HepG2 (cell line): ENCODE data around the gene PA2G4. TPM values are rescaled to one million over a fixed set of nuclear protein-coding genes. Genes with fewer than 3 reads are reported as not detected.
"Not testable (repeated sequence)": the region's sequence is repeated elsewhere in the genome, so short reads cannot be mapped to it uniquely, and the experiment has no call there.

Experiments used
- ATAC-seq: fragments of 200-7000 bp; cut with Tn5 transposase; 3 replicates; pipeline ENCODE4 v1.9.1; 2020; ENCODE audit warnings: mild to moderate bottlenecking, moderate library complexity
- BruUV-seq: library from RNA; stranded (reverse); fragments of 400-500 nt; replicated peaks from 2 replicates; lab custom pipeline; 2021; lab: Mats Ljungman, UMichigan
- CTCF ChIA-PET: fragments of 300-600 bp; formaldehyde crosslinking; extraction: SDS; loops from one replicate; lab custom pipeline; 2021; ENCODE audit warnings: low total read pairs, inconsistent platforms, low intra/inter-chr PET ratio; lab: Yijun Ruan, JAX
- POLR2A ChIA-PET: fragments of 350-600 bp; sonication (Branson Sonifier 250); formaldehyde crosslinking; loops from one replicate; lab custom pipeline; 2020; ENCODE audit warnings: antibody characterized with exemption, inconsistent platforms; lab: Yijun Ruan, JAX
- DNase-seq: peaks from one replicate; pipeline ENCODE4 v3.0.0-alpha.2; 2015; ENCODE audit warnings: low spot score
- FAIRE-seq: peaks from 3 replicates; lab custom pipeline; 2011; peaks lifted over from hg19 to GRCh38; lab: Jason Lieb, UNC
- H2AFZ ChIP-seq: one replicate; pipeline ENCODE4 v1.6.1; 2011; ENCODE audit warnings: low read length, inconsistent platforms
- H3K27ac ChIP-seq: fragments of 300-600 bp; 3 replicates; pipeline ENCODE4 v1.8.0; 2011; ENCODE audit warnings: mixed run types, mild to moderate bottlenecking, mixed read lengths, low read length, inconsistent platforms; ENCODE audit not compliant: insufficient read depth; ENCODE audit errors: extremely low read length
- H3K27me3 ChIP-seq, 2 experiments: fragments of 200-600 bp in 1 of 2; 2 replicates in 1 of 2; 3 replicates in 1 of 2; pipeline versions ENCODE4 v1.6.0 to v1.8.0; 2011; ENCODE audit warnings: low read length in 2 of 2, mild to moderate bottlenecking in 2 of 2, moderate library complexity in 2 of 2, inconsistent platforms in 1 of 2; ENCODE audit not compliant: insufficient read depth in 2 of 2, control insufficient read depth in 1 of 2
- H3K36me3 ChIP-seq, 2 experiments: fragments of 200-600 bp in 1 of 2; replicated peaks in 1 of 2; 2 replicates in 1 of 2; 3 replicates in 1 of 2; pipeline versions ENCODE4 v1.5.1 to v1.8.0; 2011; ENCODE audit warnings: low read length in 2 of 2, inconsistent platforms in 1 of 2; ENCODE audit not compliant: insufficient read depth in 2 of 2, control insufficient read depth in 1 of 2
- H3K4me1 ChIP-seq: 2 replicates; pipeline ENCODE4 v1.5.1; 2012; ENCODE audit warnings: low read length, inconsistent platforms; ENCODE audit not compliant: insufficient read depth
- H3K4me2 ChIP-seq: 2 replicates; pipeline ENCODE4 v1.6.0; 2011; ENCODE audit warnings: low read depth, low read length, inconsistent platforms
- H3K4me3 ChIP-seq, 3 experiments: fragments of 200-600 bp in 1 of 3; sonication (generic), shearing (Covaris generic) in 1 of 3; replicated peaks in 1 of 3; 2 replicates each; pipeline ENCODE4 v1.5.1; 2011 to 2016; ENCODE audit warnings: low read length in 3 of 3, inconsistent platforms in 2 of 3, low read depth in 2 of 3, mild to moderate bottlenecking in 2 of 3, control low read depth in 1 of 3, mixed read lengths in 1 of 3; ENCODE audit not compliant: insufficient read depth in 1 of 3
- H3K79me2 ChIP-seq: one replicate; pipeline ENCODE4 v1.6.1; 2011; ENCODE audit warnings: low read length, inconsistent platforms; ENCODE audit not compliant: insufficient read depth
- H3K9ac ChIP-seq: 2 replicates; pipeline ENCODE4 v1.6.0; 2011; ENCODE audit warnings: mild to moderate bottlenecking, low read depth, low read length, inconsistent platforms; ENCODE audit not compliant: insufficient read depth
- H3K9me3 ChIP-seq: 2 replicates; pipeline ENCODE4 v1.5.1; 2012; ENCODE audit warnings: mild to moderate bottlenecking, low read length
- H4K20me1 ChIP-seq: 2 replicates; pipeline ENCODE4 v1.6.0; 2011; ENCODE audit warnings: inconsistent platforms, mild to moderate bottlenecking, low read length, moderate library complexity; ENCODE audit not compliant: insufficient read depth
- ESRRA ChIP-seq: sonication (generic); formaldehyde crosslinking; IDR thresholded peaks from 2 replicates; pipeline ENCODE4 v1.5.1; 2020; ENCODE audit warnings: mild to moderate bottlenecking, low read depth, missing genetic modification reagents
- EZH2 ChIP-seq: conservative IDR thresholded peaks from 2 replicates; pipeline ENCODE4 v1.6.1; 2012; ENCODE audit warnings: mild to moderate bottlenecking, low read depth, low read length, moderate library complexity
- HNF4A ChIP-seq: sonication (generic); formaldehyde crosslinking; IDR thresholded peaks from 2 replicates; pipeline ENCODE4 v1.4.0; 2020; ENCODE audit warnings: missing genetic modification reagents
- HNF4G ChIP-seq, 2 experiments: sonication (generic) in 1 of 2; formaldehyde crosslinking in 1 of 2; IDR thresholded peaks; 2 replicates each; pipeline versions ENCODE4 v1.4.0 to v1.6.1; 2011 to 2020; ENCODE audit warnings: borderline replicate concordance in 2 of 2, low read depth in 2 of 2, mild to moderate bottlenecking in 2 of 2, low read length in 1 of 2, missing genetic modification reagents in 1 of 2, moderate library complexity in 1 of 2
- PRMT3 ChIP-seq: sonication (generic); formaldehyde crosslinking; IDR thresholded peaks from 2 replicates; pipeline ENCODE4 v1.8.1; 2022; ENCODE audit warnings: low read depth, mild to moderate bottlenecking, moderate library complexity, missing genetic modification reagents, borderline replicate concordance
- RARG ChIP-seq: sonication (generic); formaldehyde crosslinking; IDR thresholded peaks from 2 replicates; pipeline ENCODE4 v1.4.0; 2020; ENCODE audit warnings: low read depth, mild to moderate bottlenecking, missing genetic modification reagents
- SCMH1 ChIP-seq: sonication (generic); formaldehyde crosslinking; IDR thresholded peaks from 2 replicates; pipeline ENCODE4 v1.9.0; 2021; ENCODE audit warnings: missing genetic modification reagents, mild to moderate bottlenecking, borderline replicate concordance
- ZBTB25 ChIP-seq: IDR thresholded peaks from 2 replicates; pipeline ENCODE4 v1.6.1; 2018; ENCODE audit warnings: missing genetic modification reagents
- ZBTB38 ChIP-seq: sonication (generic); formaldehyde crosslinking; IDR thresholded peaks from 2 replicates; pipeline ENCODE4 v1.5.1; 2020; ENCODE audit warnings: mild to moderate bottlenecking, missing genetic modification reagents
- ZNF484 ChIP-seq: sonication (generic); formaldehyde crosslinking; IDR thresholded peaks from 2 replicates; pipeline ENCODE4 v1.5.1; 2020; ENCODE audit warnings: mild to moderate bottlenecking, low read depth, missing genetic modification reagents, borderline replicate concordance
- ZNF574 ChIP-seq: sonication (generic); formaldehyde crosslinking; IDR thresholded peaks from 2 replicates; pipeline ENCODE4 v1.4.0; 2020; ENCODE audit warnings: missing genetic modification reagents
- ZNF709 ChIP-seq: sonication (generic); formaldehyde crosslinking; IDR thresholded peaks from 2 replicates; pipeline ENCODE4 v1.5.0; 2020; ENCODE audit warnings: mild to moderate bottlenecking, missing genetic modification reagents
- WGBS: methylation state at CpG from one replicate; pipeline ENCODE4 v1.1.6; 2017; ENCODE audit warnings: low lambda C conversion rate; 5-methylcytosine and 5-hydroxymethylcytosine counted together
- in situ Hi-C: cut with HindIII; loops from 2 replicates; pipeline ENCODE4 v1.10.0; 2017; ENCODE audit warnings: low pct_unique_long_range_greater_than_20kb; ENCODE audit not compliant: extremely low pct_ligation_motif_present
- intact Hi-C: fragments of 100-400 bp; cut with micrococcal nuclease; formaldehyde crosslinking; loops from one replicate; pipeline ENCODE4 v1.10.0; 2022; ENCODE audit not compliant: unreplicated experiment
- polyA plus RNA-seq, 8 experiments: library from polyadenylated mRNA; depleted of rRNA in 3 of 8; stranded (reverse) in 7 of 8; unstranded in 1 of 8; fragments of >200 nt; fragmentation: Illumina TruSeq in 4 of 8; extraction: Trizol in 4 of 8; gene quantifications; 2 replicates each; pipeline versions ENCODE4 v1.2.1 to v1.2.3, GENCODE V29; 2011 to 2016; ENCODE audit warnings: low read depth in 4 of 8, missing spikeins in 1 of 8, mixed read lengths in 1 of 8; ENCODE audit not compliant: insufficient read depth in 1 of 8
- total RNA-seq, 5 experiments: library from RNA; depleted of rRNA; stranded (reverse); fragments of >200 nt; fragmentation: Illumina TruSeq; extraction: Trizol; gene quantifications; 2 replicates each; pipeline ENCODE4 v1.2.3, GENCODE V29; 2016; ENCODE audit warnings: low read depth in 1 of 5
- TF ChIP-seq, protein P1 (sequence below): sonication (generic); formaldehyde crosslinking; IDR thresholded peaks from 2 replicates; pipeline ENCODE4 v1.5.0; 2020; ENCODE audit warnings: mild to moderate bottlenecking, missing genetic modification reagents, borderline replicate concordance

PA2G4 gene
- total and polyA plus RNA-seq, 2 of the 13 experiments (the other 11 are each of a cell fraction or from before 2014, with no cell fraction given) = 147 to 240 TPM

- TF ChIP-seq ZNF574 (no peak), HNF4G (IDR thresholded peaks at IDR 0.05; ENCODE audit: borderline replicate concordance, low read depth, low read length) (0 out of 2 replicates have a peak, but pooled peaks have one; percentile 33), HNF4G (CRISPR knock-in tag; IDR thresholded peaks at IDR 0.05; ENCODE audit: borderline replicate concordance, low read depth) (no peak), ZBTB38 (CRISPR knock-in tag) (0 out of 2 replicates have a peak, but pooled peaks have one; percentile 23), ESRRA (0 out of 2 replicates have a peak, but pooled peaks have one; percentile 18), ZBTB25 (CRISPR knock-in tag) (no peak), ZNF484 (no peak), ZNF709 (CRISPR knock-in tag) (no peak), RARG (no peak), SCMH1 (CRISPR knock-in tag) (no peak), EZH2 (no peak), PRMT3 (CRISPR knock-in tag) (no peak), HNF4A (CRISPR knock-in tag) (peak; percentile 46; the same call in 1 of the 2 replicates)
- TF ChIP-seq, protein P1, sequence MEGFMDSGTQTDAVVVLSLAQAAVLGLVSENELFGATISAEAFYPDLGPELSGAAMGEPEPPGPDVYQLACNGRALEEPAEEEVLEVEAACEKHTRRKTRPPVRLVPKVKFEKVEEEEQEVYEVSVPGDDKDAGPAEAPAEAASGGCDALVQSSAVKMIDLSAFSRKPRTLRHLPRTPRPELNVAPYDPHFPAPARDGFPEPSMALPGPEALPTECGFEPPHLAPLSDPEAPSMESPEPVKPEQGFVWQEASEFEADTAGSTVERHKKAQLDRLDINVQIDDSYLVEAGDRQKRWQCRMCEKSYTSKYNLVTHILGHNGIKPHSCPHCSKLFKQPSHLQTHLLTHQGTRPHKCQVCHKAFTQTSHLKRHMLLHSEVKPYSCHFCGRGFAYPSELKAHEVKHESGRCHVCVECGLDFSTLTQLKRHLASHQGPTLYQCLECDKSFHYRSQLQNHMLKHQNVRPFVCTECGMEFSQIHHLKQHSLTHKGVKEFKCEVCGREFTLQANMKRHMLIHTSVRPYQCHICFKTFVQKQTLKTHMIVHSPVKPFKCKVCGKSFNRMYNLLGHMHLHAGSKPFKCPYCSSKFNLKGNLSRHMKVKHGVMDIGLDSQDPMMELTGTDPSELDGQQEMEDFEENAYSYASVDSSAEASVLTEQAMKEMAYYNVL (CRISPR knock-in tag) = no peak
Observed at GRCh38 chr12:56155256-56155845, 51.0 kb downstream of the PA2G4 start (continued).

GRCh38 chr12:56156464-56157200 lies 52.3 kb downstream of the PA2G4 start:
- Histone ChIP-seq H3K36me3 (peaks cover 14 to 23% of the 10 kb centered on the region in 2 experiments), H3K79me2 (peaks cover 38% of the 10 kb centered on the region), H3K4me3 (peak overlapping the region in 1 of 3 experiments; percentile 65; a peak in 1 of 6 replicates), H3K27ac (peak overlapping the region; percentile 87), H4K20me1 (peaks cover 26% of the 10 kb centered on the region), H3K4me2 (peak overlapping the region; percentile 71), H3K4me1 (peaks cover 65% of the 10 kb centered on the region)
- DNase-seq, H3K9me3 ChIP-seq, H3K27me3 ChIP-seq, H3K9ac ChIP-seq, BruUV-seq, FAIRE-seq, H2AFZ ChIP-seq, ATAC-seq: not testable (repeated sequence)
- ChIA-PET POLR2A (interaction anchor here (0.7 to 1.3 kb wide), 3 partner anchors 28 to 260 kb away, joined by 3 read pairs; partner anchors contain the start of genes ESYT1 and PA2G4), CTCF (interaction anchor here (1.8 kb wide), 1 partner anchor 31 kb away, joined by 7 read pairs; no protein-coding TSS in a partner anchor)
- intact Hi-C loops (loop anchor here (5.0 kb wide), 1 partner anchor 36 kb away; no protein-coding TSS in a partner anchor), in situ Hi-C loops (loop anchor here (5.0 kb wide), 1 partner anchor 34 kb away; no protein-coding TSS in a partner anchor)
- 97% methylated on average over 21 of the region's 21 CpGs for WGBS
